Left lobe of liver (tissue), 2 donors: ENCODE data around the gene REXO1. TPM values are rescaled to one million over a fixed set of nuclear protein-coding genes. Genes with fewer than 3 reads are reported as not detected.
"Not testable (repeated sequence)": the region's sequence is repeated elsewhere in the genome, so short reads cannot be mapped to it uniquely, and the experiment has no call there.

Experiments used
- ATAC-seq: fragments of 200-7000 bp; cut with Tn5 transposase; one replicate; pipeline ENCODE4 v1.9.1; 2020; ENCODE audit warnings: mild to moderate bottlenecking, moderate library complexity
- DNase-seq: peaks from one replicate; pipeline ENCODE4 v3.0.0-alpha.2; 2020; ENCODE audit warnings: low spot score
- total RNA-seq: library from RNA; stranded (reverse); gene quantifications from one replicate; pipeline ENCODE4 v1.2.1, GENCODE V29; 2021
- donor health status: DM: no; HTN: no; CAD: no; lungs with moderate emphysema.
- donor health status: DM: no; HTN: yes; CAD: no.

REXO1 gene, protein sequence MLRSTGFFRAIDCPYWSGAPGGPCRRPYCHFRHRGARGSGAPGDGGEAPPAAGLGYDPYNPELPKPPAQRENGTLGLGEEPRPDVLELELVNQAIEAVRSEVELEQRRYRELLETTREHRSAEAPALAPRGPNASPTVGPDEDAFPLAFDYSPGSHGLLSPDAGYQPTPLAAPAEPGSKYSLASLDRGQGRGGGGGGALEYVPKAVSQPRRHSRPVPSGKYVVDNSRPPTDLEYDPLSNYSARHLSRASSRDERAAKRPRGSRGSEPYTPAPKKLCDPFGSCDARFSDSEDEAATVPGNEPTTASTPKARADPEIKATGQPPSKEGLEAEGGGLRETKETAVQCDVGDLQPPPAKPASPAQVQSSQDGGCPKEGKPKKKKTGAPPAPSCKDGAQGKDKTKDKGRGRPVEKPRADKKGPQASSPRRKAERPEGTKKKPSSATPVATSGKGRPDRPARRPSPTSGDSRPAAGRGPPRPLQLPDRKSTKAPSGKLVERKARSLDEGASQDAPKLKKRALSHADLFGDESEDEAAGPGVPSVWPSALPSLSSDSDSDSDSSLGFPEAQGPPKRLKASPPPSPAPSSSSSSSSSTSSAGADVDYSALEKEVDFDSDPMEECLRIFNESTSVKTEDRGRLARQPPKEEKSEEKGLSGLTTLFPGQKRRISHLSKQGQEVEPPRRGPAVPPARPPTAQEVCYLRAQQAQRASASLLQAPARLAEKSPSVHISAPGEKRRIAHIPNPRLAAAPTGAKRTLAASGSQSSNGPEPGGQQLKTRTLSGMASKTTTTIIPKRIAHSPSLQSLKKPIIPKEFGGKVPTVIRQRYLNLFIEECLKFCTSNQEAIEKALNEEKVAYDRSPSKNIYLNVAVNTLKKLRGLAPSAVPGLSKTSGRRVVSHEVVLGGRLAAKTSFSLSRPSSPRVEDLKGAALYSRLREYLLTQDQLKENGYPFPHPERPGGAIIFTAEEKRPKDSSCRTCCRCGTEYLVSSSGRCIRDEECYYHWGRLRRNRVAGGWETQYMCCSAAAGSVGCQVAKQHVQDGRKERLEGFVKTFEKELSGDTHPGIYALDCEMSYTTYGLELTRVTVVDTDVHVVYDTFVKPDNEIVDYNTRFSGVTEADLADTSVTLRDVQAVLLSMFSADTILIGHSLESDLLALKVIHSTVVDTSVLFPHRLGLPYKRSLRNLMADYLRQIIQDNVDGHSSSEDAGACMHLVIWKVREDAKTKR
- total RNA-seq: 19.3 TPM

DNA sequence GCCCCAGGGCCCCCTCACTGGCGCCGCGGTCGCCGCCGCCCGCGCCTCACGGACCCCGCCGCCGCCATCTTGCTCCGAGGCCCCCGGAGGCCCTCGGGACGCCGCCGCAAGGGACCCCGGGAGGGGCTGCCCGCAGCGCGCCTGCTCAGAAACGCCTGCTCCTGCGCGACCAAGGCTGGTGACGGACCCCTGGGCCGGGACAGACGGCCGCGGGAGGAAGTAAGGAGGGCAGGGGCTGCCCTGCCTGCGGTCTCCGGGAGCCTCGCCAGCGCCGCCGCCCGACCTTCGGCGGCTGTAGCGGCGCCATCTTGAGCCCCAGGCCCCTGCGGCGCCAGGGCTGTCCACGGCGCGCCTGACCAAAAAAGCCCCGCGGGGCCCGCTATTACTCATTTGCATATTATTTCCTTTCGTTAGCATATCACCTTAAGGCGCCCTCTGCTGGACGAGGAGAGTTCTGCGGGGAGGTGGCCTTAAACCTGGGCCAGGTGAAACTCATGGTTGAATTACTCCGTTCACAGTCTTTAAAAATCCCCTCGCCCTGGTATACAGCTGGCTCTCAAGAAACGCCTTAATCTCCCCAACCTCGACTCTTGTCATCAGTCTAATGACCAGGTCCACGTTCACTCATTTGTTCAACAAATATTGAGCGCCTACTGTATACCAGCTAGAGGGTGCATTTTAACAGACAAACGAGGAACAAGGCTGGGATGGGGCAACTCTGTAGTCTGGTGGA is at the start of gene REXO1:
TSS of gene REXO1 (minus strand) at position 85 of the 733 bp plus-strand sequence. CDS start 125 bp downstream, outside the sequence.
- DNase-seq (peak; percentile 96), ATAC-seq (peak; percentile 85)

DNA sequence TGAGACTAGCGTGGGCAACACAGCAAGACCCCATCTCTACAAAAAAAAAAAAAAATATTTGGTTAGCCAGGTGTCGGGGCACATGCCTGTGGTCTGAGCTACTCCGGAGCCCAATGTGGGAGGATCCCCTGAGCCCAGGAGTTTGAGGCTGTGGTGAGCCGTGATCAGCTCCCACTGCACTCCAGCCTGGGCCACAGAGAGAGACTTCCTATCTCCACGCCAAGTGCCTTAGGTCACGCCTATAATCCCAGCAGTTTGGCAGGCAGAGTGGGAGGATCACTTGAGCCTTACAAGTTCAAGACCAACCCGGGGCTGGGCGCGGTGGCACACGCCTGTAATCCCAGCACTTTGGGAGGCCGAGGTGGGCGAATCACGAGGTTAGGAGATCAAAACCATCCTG is 48.2 kb upstream of the REXO1 start:
- DNase-seq: no peak
- no peak for ATAC-seq

DNA sequence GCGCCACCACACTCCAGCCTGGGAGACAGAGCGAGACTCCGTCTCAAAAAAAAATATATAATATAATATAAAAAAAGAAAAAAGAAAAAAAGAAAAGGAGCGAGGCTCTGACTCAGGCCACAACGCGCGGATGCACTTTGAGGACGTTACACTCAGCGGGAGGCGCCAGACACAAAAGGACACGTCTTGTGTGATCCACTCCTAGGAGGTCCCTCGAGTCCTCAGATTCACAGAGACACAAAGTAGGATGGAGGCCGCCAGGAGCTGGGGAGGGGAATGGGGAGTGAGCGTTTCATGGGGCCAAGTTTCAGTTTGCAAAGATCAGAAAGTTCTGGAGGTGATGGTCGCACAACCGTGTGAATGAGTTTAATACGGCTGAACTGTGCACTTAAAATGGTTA is 45.5 kb upstream of the REXO1 start:
- no peak for ATAC-seq
- DNase-seq: no peak

DNA sequence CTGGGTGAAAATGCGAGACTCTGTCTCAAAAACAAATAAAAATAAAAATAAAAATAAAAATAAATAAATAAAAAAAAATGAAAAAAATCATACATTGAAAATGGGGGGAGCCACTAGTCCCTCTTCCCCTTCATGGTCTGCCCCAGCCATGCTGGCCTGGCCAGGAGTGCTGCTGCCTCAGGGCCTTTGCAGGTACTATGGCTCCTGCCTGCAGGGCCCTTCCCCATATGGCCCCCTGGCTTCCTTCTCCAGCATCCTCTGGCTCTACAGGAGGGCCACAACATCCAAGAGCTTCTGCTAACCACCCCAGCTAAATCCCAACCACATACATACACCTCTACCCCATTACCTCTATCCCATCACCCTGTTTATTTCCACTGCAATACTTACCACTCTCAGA is 41.6 kb upstream of the REXO1 start:
- ATAC-seq: no peak
- DNase-seq: no peak

DNA sequence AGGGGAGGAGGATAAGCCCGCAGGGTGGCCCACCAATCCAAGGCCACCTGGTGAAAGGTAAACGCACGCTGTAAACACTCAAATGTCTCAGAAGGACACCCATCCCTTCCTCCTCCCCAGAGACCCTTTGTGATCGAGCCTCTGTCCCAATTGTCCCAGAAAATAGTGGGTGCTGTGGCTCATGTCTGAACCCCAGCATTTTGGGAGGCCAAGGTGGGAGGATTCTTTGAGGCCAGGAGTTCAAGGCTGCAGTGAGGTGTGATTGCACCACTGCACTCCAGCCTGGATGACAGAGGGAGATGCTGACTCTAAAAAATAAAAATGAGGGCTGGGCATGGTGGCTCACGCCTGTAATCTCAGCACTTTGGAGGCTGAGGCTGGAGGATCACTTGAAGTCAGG is 40.1 kb upstream of the REXO1 start:
- DNase-seq (no peak), ATAC-seq (no peak)

DNA sequence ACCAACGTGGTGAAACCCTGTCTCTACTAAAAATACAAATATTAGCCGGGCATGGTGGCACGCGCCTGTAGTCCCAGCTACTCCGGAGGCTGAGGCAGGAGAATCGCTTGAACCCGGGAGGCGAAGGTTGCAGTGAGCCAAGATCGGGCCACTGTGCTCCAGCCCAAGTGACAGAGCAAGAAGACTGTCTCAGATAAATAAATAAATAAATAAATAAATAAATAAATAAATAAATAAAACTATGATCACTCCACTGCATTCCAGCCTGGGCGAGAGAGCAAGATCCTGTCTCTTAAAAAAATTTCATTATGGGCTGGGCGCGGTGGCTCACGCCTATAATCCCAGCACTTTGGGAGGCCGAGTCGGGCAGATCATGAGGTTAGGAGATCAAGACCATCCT is 38.1 kb upstream of the REXO1 start:
- not testable (repeated sequence) for DNase-seq, ATAC-seq

DNA sequence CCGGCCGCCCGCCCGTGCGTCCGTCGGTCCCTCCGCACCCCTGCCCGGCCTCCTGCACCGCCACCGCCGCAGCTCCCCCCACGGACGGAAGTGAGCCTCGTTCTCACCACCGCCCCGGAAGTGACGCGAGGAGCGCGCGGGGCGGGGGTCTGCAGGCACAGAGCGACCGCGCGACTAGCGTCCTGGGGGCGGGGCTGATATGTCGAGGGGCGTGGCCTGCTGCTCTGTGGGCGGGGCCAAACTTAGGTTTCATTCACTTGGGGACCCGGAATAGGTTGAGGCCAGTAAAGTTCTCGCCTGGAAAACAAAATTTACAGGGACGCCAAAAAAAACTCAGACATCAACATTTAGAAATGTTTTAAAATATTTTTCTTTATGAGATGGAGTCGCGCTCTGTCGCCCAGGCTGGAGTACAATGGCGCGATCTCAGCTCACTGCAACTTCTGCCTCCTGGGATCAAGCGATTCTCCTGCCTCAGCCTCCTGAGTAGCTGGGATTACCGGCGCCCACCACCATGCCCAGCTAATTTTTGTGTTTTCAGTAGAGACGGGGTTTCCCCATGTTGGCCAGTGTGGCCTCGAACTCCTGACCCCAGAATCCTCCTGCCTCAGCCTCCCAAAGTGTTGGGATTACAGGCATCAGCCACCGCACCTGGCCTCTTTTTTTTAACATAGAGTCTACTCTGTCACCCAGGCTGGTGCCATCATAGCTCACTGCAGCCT is 37.3 kb upstream of the REXO1 start, which contains the start of gene ABHD17A:
TSS of gene ABHD17A (minus strand) at position 99 of the 722 bp plus-strand sequence. CDS start 3,930 bp downstream, outside the sequence.
- ATAC-seq (peak; percentile 97), DNase-seq (peak; percentile 94)

DNA sequence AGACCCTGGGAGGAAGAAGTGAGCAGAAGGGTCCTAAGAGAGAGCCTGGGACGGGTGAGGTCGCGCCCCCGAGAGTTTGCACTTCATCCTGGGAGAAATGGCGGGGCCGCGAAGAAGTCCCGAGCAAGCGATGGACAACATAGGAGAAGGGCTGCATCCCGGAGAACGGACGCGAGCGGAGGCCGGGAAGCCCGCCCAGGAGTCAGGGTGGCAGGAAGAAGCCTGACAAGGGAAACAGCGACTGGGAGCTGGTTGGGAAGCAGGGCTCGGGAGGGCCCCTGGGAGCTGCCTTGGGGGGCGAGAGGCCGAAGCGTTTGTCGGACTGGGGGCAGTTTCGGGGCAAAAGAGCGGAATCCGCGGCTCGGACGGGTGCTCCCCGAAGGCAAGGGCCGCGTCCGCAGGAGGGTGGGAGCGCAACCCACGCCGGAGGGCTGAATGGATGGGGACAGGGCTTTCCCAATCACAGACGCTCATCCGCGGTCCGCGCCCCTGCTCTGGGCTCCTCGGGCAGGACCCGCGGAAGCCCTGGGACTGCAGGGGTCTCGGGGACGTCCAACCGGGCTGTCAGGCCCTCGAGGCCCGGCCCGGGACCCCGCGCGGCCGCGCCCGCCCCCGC is 36.5 kb upstream of the REXO1 start:
- DNase-seq: no peak
- peak; percentile 2 for ATAC-seq

DNA sequence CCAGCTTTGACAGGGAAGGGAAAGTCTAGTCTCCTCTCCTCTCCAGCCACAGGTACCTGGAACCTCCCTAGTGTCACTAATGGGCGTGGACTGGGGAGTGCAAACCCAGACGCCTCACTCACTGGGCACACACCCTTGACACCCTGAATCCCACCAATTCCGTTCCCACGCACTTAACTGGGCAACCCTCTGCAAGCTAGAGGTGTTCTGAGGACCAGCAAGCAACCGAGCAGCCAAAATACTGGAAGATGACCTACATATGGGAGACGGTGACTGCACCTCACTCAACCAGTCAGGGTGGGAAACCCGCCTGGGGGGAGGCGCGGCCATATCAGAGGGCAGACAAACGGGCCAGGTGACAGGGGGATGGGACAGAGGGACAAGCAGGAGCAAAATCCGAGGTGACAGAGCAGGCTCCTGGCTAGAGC is 36.0 kb upstream of the REXO1 start:
- DNase-seq: no peak
- peak; percentile 15 for ATAC-seq

DNA sequence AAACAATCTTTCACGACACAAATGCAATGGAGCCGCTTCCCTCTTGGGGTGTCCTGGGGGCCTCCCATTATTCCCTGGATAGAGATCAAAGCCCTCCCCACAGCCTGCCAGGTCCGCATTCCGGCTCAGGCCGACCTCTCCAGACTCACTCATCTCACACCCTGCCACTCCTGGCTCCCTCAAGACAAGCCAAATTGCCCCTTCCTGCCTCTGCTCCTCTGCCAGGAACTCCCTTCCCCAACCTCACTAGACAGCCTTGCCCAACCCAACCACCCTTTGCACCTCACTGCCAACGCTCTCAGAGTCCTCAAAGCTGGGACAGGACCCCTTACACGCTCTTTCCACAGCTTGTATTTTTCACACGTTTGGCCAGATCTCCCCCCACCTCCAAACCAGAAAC is 35.5 kb upstream of the REXO1 start:
- no peak for ATAC-seq
- no peak for DNase-seq

DNA sequence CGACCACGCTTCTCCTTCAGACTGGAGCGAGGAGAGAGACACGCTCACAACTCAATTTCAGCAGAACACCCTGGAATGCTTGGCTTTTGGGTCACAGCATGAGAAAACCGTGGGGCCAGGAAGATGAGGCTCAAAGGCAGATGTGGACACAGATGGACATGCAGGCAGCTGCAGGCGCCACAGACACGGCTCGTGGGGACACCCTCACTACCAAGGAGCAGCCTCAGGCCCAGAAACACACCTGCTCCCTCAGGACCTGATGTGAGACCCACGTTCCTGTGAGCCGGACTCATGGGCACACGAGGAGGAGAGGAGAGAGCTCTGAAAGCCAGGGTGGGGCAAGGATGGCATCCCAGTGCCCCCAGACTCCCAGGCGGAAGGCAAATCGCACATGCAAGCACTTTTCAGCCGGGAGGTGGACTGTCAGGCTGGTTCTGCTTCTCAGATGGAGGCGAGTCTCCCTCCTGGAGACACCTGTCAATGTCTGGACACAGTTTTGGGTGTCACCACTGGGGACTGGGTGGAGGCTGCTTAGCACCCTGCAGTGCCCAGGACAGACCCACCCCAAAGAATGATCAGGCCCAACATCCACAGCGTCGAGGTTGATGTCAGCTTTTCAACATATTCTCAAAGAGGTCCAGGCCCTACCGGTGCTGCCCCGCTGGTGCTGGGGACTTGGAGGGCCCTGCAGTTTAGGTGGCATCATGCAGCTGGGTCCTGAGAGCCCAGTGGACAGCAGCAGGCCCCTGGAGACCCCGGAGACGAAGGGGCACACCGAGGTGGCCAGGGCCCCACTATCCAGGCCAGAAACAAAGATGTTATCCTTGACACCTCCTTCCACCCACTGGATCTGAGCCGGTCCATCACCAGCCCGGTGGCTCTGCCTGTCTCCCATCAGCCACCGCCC is 34.8 kb upstream of the REXO1 start:
- no peak for DNase-seq

DNA sequence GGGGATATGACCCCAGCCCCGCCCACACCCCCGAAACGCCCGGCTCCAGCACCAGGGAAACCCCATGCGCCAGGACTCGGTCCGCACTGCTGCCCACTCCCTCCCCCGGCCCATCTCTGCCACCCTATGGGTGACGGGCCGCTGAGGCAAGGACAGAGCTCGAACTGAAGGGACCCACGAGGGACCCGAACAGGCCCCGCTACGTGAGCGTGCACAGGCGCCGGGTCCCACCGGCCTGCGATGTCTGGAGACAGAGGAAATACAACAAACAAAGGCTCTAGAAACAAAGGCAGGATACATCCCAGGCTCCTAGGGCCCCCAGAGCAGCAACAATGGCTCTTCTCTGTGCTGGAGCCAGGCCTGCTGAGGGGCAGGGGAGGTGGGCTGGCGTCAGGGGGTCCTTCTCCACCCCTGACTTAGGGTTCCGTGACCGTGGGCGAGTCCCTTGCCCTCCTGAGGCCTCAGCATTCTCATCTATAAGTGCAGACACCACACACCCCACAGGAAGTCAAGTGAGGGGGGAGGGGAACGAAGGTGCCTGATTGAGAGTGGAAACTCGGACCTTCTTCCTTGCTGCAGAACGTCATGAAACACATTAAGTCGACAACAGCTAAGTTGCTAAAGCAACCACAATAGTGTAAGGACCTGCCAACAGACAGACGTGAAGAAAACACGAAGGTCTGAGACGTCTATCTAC is 34.0 kb upstream of the REXO1 start:
- no peak for ATAC-seq
- DNase-seq: no peak

More for the DNA sequence above, 34.8 kb upstream of the REXO1 start:
- ATAC-seq: no peak

DNA sequence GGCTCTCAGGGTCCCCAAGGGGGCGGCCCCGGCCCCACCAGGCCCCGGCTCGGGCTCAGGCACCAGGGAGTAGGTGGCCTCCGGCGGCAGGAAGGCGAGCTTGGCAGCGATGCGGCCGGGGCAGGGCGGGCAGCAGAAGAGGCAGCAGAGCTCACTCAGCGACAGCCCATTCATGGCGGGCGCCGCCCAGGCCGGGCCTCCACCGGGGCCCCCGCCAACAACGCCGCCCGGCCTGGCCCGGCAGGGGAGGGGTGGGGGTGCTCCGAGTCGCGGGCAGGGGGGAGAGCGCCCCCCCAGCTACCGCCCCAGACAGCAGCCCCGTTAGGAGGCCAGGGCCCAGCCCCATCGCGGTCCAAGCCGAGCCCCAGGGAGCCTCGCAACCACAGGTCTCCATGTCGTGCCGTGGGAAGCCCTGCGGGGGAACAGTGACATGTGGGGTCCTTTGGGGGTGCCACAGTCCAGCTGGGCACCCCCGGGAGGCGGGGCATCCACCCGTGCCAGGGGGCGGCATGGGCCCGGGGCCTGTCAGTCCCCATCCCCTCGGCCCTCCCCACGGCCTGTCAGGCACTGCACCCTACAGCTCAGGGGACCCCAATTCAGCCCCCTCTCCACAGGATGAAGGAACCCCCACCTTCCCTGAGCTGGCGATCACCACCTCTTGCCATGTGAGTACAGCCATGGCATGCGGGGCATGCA is 33.3 kb upstream of the REXO1 start:
- DNase-seq, ATAC-seq: not testable (repeated sequence)

DNA sequence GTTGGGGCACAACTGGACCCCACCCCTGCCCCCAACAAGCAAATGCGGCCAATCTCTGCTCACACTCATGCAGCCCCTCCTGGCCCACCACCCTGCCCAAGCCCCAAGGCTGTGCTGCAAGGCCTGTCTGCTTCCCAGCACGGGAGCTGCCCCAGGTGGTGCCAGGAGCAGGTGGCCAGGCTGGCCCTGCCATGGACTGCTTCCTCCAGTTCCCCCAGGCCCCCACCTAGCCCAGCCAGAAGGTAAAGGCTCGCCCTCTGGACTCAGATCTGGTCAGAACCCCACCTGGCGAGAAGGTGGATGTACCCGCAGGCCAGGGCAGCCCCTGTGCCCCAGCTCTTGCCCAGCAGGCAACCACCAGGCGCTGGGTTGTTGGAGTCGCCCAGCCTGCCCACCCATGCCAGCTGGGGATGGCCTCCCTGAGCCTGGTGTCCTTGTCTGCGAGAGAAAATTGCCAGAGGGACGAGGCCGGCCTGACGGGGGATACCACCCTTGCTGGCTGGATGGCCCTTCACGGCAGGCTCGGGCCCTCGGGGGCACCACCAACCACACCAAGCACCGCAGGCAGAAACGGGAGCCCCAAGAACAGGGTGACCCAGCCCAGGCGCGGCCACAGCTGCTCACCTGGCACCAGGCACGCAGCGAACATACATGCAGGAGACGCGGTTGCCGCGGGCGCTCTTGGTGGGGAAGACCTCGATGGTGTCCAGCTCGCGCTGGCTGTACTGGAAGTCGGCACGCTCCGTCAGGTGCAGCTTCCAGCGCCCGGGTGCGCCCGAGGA is 32.5 kb upstream of the REXO1 start:
- ATAC-seq (no peak), DNase-seq (no peak)

DNA sequence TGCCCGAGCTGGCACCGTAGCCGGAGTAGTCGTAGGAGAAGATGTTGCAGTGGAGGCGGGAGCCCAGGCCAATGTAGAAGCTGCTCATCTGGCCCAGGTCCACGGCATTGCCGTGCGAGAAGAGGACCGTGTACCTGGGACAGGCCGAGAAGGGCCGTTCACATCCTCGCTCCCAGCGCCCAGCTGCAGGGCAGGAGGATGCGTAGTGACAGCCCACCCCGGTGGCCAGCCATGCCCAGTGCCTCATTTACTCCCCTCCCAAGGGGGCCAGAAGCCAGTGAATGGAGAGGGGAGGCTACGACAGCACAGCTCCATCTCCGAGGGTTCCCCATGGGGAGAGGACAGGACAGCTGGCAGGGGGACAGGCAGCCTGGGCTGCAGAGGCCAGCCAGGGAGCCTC is 31.7 kb upstream of the REXO1 start:
- DNase-seq, ATAC-seq: not testable (repeated sequence)

DNA sequence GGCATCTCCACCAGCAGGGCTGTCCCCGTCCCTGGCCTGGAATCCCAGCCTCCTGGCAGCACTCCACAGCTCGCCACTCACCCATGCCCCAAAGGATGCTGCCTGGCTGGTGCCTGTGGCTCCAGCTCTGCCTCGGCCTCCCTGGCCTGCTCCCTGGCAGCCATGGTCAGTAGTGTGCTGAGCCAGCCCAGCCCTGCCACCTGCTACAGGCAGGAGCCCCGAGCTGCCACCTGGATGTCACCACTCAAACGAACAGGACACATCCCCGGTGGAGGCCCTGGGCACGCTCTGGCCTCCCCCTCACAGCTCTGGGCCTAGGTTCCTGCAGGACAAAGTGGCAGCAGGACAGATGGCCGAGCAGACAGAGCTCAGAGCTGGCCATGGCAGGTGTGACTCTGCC is 30.3 kb upstream of the REXO1 start:
- not testable (repeated sequence) for ATAC-seq, DNase-seq
